Measurements from ENCODE around the gene TTLL10.

DNA sequence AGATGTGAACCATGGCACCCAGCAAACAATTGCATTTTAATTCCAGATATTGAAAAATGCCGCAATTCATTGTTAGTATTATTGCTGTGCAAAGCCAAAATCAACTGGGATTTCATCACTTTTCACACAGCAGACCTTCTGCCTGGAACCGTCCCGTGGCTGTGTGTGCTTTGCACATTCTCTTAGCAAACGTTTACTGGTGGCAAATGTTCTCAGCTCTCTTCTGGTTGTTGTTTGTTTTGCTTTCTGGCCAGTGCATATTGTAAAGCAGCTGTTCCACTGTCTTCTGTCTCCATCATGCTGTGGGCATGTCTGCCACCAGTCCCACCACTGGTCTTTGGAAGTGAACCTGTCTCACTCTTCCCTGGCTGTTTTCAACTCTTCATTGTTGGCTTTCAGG is 19.8 kb upstream of the TTLL10 start:
- TF ChIP-seq, protein P1, sequence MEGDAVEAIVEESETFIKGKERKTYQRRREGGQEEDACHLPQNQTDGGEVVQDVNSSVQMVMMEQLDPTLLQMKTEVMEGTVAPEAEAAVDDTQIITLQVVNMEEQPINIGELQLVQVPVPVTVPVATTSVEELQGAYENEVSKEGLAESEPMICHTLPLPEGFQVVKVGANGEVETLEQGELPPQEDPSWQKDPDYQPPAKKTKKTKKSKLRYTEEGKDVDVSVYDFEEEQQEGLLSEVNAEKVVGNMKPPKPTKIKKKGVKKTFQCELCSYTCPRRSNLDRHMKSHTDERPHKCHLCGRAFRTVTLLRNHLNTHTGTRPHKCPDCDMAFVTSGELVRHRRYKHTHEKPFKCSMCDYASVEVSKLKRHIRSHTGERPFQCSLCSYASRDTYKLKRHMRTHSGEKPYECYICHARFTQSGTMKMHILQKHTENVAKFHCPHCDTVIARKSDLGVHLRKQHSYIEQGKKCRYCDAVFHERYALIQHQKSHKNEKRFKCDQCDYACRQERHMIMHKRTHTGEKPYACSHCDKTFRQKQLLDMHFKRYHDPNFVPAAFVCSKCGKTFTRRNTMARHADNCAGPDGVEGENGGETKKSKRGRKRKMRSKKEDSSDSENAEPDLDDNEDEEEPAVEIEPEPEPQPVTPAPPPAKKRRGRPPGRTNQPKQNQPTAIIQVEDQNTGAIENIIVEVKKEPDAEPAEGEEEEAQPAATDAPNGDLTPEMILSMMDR (IDR thresholded peaks at IDR 0.05), result no peak
- no peak for TF ChIP-seq EP300 (IDR thresholded peaks at IDR 0.05)
- TF ChIP-seq POLR2A (IDR thresholded peaks at IDR 0.05), result no peak
- no peak for TF ChIP-seq POLR2AphosphoS5 (IDR thresholded peaks at IDR 0.05)

All from gastroesophageal sphincter (tissue), 3 donors.